ENCODE measurements around the gene ZNF677.

- TF ChIP-seq POLR2AphosphoS5 (IDR thresholded peaks at IDR 0.05; ENCODE audit: low read depth) (no peak), SPI1 (IDR thresholded peaks at IDR 0.05; ENCODE audit: borderline replicate concordance, low read depth) (no peak), GABPA (IDR thresholded peaks at IDR 0.05; ENCODE audit: low read depth) (no peak)
- TF ChIP-seq, protein P1, sequence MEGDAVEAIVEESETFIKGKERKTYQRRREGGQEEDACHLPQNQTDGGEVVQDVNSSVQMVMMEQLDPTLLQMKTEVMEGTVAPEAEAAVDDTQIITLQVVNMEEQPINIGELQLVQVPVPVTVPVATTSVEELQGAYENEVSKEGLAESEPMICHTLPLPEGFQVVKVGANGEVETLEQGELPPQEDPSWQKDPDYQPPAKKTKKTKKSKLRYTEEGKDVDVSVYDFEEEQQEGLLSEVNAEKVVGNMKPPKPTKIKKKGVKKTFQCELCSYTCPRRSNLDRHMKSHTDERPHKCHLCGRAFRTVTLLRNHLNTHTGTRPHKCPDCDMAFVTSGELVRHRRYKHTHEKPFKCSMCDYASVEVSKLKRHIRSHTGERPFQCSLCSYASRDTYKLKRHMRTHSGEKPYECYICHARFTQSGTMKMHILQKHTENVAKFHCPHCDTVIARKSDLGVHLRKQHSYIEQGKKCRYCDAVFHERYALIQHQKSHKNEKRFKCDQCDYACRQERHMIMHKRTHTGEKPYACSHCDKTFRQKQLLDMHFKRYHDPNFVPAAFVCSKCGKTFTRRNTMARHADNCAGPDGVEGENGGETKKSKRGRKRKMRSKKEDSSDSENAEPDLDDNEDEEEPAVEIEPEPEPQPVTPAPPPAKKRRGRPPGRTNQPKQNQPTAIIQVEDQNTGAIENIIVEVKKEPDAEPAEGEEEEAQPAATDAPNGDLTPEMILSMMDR (IDR thresholded peaks at IDR 0.05; ENCODE audit: insufficient read depth, low read length) = no peak
Measured at GRCh38 chr19:53285087-53285486, 30.4 kb upstream of the ZNF677 start.
